GM18861 (cell line): ENCODE measurements around the gene GLRA2.
"Not testable (repeated sequence)": the region's sequence is repeated elsewhere in the genome, so short reads cannot be mapped to it uniquely, and the experiment has no call there.

Source experiments
- ATAC-seq: cut with Tn5 transposase; IDR thresholded peaks from one replicate; pipeline ENCODE4 v1.9.1; 2021; ENCODE audit not compliant: unreplicated experiment

The GLRA2 gene

GRCh38 chrX:14590693-14591424 lies 61.5 kb downstream of the GLRA2 start:
- no peak for ATAC-seq

GRCh38 chrX:14591976-14592375 lies 62.6 kb downstream of the GLRA2 start:
- ATAC-seq = no peak

GRCh38 chrX:14594521-14594920 lies 65.2 kb downstream of the GLRA2 start:
- ATAC-seq = no peak

DNA sequence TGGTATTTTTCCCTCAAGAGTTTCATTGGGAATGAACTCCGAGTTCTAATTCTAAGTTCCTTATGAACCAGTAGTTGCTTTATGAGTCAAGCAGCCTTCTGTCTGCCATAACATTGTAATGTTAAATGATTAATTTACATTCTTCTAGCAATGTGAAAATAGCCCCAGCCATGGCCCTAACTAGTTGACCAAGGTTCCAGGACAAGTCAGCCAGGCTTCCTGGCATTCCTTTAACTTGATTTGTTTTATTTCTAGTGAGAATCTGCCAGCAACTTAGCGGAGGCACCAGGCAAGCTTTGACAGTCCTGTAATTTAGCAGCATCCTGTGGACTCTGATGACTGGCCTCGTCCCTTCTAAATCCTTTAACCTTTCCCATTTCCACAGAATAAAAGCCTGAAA lies 69.0 kb downstream of the GLRA2 start:
- no peak for ATAC-seq

GRCh38 chrX:14607446-14607985 lies 78.2 kb downstream of the GLRA2 start:
- ATAC-seq = no peak

- not testable (repeated sequence) for ATAC-seq
Observed at GRCh38 chrX:14612450-14612849, 83.1 kb downstream of the GLRA2 start.

GRCh38 chrX:14616301-14616700 lies 87.0 kb downstream of the GLRA2 start:
- ATAC-seq = no peak

DNA sequence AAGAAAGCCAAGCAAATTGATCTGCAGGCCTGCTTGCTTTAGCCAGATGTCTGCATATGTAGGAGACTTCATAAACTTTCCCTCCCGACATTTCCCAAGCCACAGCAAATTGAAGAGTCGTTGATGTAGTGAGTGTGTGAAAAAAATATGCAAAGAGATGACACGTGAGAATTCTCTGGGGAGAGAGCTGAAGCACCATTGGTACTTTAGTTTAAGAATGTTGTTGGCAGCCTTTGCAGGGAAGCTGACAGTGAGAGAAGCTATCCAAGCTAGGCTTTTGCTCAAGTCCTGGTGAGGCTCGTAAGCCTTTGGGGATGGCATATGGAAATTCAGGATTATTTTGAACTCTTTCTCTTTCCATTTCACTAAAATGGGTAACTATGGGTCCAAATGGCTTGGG lies 87.5 kb downstream of the GLRA2 start:
- no peak for ATAC-seq

DNA sequence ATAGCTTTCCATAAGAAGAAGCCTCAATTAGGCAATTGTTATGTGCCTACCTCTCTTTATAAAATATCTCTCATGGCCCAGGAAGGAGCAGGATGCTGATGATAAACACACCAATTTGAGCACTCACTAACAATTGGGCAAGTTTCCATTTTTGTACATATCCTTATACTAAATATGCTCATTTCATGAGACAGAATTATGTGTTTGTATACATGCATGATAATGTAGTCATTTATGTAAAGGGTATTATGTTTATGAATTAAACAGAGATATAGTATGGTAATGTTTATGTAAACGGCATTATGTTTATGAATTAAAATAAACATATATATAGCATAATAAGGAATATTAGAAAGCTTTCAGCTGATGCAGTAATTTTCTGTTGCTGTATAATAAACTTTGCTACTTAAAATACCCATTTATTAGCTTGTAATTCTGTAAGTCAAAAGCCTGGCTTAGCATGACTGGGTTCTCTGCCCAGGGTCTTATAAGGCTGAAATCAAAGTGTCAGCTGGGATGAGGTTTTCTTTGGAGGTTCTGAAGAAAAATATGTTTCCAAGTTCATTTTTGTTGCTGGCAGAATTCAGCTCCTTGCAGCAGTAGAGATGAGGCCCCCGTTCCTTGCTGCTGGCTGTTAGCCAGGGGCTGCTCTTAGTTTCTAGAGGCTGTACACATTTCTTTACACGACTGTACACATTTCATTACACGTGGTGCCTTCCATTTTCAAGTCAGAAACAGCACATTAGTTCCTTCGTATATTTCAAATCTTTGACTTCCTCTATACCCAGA lies 89.0 kb downstream of the GLRA2 start:
- no peak for ATAC-seq

DNA sequence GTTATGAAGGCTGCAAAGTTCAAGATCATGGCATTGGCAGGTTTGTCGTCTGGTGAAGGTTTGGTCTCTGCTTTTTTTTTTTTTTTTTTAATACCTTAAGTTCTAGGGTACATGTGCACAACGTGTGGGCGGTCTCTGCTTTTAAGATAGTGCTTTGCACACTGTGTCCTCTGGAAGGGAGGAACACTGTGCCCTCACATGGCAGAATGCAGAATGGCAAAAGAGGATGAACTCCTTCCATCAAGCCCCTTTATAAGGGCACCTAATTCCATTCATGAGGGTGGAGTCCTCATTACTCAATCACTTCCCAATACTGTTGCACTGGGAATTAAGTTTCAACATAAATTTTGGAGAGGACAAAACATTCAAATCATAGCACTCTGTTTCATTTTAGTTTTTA lies 101.4 kb downstream of the GLRA2 start:
- ATAC-seq = no peak

GRCh38 chrX:14641681-14642655 lies 112.6 kb downstream of the GLRA2 start:
- no peak for ATAC-seq

- no peak for ATAC-seq
Observed at GRCh38 chrX:14660970-14661369, 131.6 kb downstream of the GLRA2 start.

DNA sequence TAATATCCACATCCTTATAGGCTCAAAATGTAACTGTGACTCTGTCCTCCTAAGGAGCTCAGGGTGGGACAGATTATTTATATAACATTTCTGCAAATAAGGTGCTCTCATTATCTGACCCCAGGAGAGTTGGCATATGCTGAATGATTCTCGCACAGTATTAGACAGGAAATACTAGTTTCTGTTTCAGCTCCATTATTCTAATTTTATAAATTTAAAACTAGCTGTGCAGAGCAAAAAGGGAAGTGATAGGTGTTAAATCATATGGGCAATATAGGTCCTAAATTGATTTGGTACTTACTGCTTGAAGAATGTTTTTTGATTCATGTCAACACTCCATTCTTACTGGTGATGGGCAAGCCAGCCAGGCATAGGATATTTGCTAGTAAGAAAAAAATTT lies 141.5 kb downstream of the GLRA2 start:
- ATAC-seq = peak; percentile 54

DNA sequence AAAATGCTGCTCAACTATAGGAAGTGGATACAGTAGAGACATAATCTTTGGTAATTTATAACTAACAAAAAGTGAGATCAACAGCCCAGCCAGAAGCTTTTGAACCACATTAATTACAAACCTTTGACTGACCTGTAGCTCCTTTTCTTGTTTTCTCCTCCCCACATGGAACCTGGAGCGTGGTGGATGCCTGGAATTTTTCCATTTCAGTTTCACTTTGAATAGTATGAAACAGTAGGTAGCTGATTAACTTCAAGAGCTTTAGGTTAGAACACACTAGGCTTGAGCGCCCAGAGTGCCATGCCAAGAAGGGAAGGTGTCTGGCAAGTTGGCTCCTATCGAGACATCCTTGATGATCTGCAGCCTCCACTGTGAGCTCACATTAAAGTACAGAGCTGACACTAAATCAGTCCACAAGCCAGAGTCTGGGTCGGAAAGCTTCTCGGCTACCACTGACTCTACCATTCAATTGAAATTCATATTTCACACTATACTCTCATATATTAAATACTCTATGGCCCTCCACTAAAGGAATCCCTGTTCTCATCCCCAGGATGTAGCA lies 143.4 kb downstream of the GLRA2 start:
- no peak for ATAC-seq

- no peak for ATAC-seq
Observed at GRCh38 chrX:14673236-14673635, 143.9 kb downstream of the GLRA2 start.

DNA sequence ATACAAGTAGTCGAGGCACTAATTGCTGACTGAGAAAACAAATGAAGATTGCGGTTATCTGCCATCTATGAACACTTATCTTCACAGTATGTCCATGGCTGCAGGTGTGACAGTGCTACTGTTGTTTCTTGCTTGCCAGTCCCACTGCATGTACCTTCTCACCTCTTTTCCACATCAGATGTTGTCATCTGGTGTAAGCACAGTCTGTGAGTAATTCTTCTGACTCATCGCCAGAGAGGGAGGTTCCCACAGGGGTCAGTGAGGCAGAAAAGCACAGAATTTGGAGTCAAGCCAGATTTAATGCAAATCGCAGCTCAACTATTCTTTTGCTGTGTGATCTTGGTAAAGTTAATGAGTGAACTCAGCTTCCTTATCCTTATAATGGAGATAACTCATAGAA lies 144.4 kb downstream of the GLRA2 start:
- ATAC-seq = peak; percentile 89

GRCh38 chrX:14675500-14675899 lies 146.2 kb downstream of the GLRA2 start:
- no peak for ATAC-seq

- no peak for ATAC-seq
Observed at GRCh38 chrX:14676431-14676830, 147.1 kb downstream of the GLRA2 start.

- ATAC-seq = not testable (repeated sequence)
Observed at GRCh38 chrX:14688331-14688730, 159.0 kb downstream of the GLRA2 start.

- ATAC-seq = no peak
Observed at GRCh38 chrX:14690553-14690952, 161.2 kb downstream of the GLRA2 start.

DNA sequence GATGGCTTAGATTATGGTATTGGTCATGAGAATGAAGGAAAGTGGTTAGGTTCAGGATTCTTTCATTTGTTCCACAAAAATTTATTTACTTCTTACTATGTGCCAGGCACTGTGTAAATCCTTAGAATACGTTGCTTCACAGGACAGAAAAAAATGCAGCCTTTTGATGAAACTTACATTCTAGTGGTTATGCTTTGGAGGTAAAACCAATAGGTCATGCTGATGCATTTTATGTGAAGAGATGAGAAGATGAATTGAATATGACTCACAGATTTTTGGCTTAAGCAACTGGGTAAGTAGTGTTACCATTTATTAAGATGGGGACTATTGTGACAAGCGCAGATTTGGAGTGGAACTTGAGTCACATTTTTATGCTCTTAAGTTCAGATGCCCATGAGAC lies 165.3 kb downstream of the GLRA2 start:
- ATAC-seq = no peak
